Calu3 (cell line): ENCODE results near the gene NEK6. TPM values are rescaled to one million over a fixed set of nuclear protein-coding genes. Genes with fewer than 3 reads are reported as not detected.
A peak's percentile ranks its signal among the peaks of the same experiment; 100 is the strongest.

ENCODE experiments used
- BruUV-seq: library from RNA; stranded (reverse); fragments of 400-500 nt; replicated peaks from 2 replicates; lab custom pipeline; 2021; lab: Mats Ljungman, UMichigan
- CTCF ChIA-PET: fragments of 300-600 bp; sonication (Branson Sonifier 250); formaldehyde crosslinking; loops from one replicate; lab custom pipeline; 2022; ENCODE audit warnings: antibody characterized with exemption; lab: Charles Lee
- DNase-seq: peaks from one replicate; pipeline ENCODE4 v3.0.0; 2022
- H3K27ac Mint-ChIP-seq: one replicate; pipeline ENCODE4 v1.8.0; 2022; ENCODE audit warnings: mixed read lengths; ENCODE audit not compliant: unreplicated experiment
- H3K27me3 Mint-ChIP-seq: one replicate; pipeline ENCODE4 v1.8.0; 2022; ENCODE audit warnings: mixed read lengths; ENCODE audit not compliant: unreplicated experiment
- H3K36me3 Mint-ChIP-seq: one replicate; pipeline ENCODE4 v1.8.0; 2022; ENCODE audit warnings: mild to moderate bottlenecking, moderate library complexity, mixed read lengths; ENCODE audit not compliant: insufficient read depth, unreplicated experiment
- H3K4me1 Mint-ChIP-seq: one replicate; pipeline ENCODE4 v1.8.0; 2022; ENCODE audit warnings: mild to moderate bottlenecking, low read depth, mixed read lengths; ENCODE audit not compliant: unreplicated experiment
- H3K4me3 Mint-ChIP-seq: one replicate; pipeline ENCODE4 v1.8.0; 2022; ENCODE audit warnings: mild to moderate bottlenecking, low read depth, moderate library complexity, mixed read lengths; ENCODE audit not compliant: unreplicated experiment
- H3K9me3 Mint-ChIP-seq: one replicate; pipeline ENCODE4 v1.8.0; 2022; ENCODE audit warnings: low read depth, mixed read lengths; ENCODE audit not compliant: unreplicated experiment
- CTCF ChIP-seq: fragments of 200-600 bp; IDR thresholded peaks from one replicate; pipeline ENCODE4 v1.8.0; 2022; ENCODE audit warnings: antibody characterized with exemption; ENCODE audit not compliant: unreplicated experiment
- intact Hi-C: fragments of 100-400 bp; cut with micrococcal nuclease; formaldehyde crosslinking; loops from one replicate; pipeline ENCODE4 v1.10.0; 2022; ENCODE audit not compliant: unreplicated experiment
- total RNA-seq: library from RNA; stranded (reverse); gene quantifications from 2 replicates; pipeline ENCODE4 v1.2.3, GENCODE V29; 2022

The NEK6 gene
- total RNA-seq, 1 experiment from 2014 or later = 43.0 TPM

- Mint-ChIP-seq H3K36me3 (peaks cover 17% of the 10 kb centered on the region), H3K4me3 (no peak overlapping the region), H3K27me3 (no peaks in the 10 kb centered on the region), H3K4me1 (peaks cover 38% of the 10 kb centered on the region), H3K9me3 (no peaks in the 10 kb centered on the region), H3K27ac (no peak overlapping the region)
- no TSS peak for BruUV-seq
- intact Hi-C loops = no loop called here
- no peak for DNase-seq
- CTCF ChIA-PET = no interaction called here
- no peak for TF ChIP-seq CTCF
Measured at GRCh38 chr9:124296094-124296493, 38.3 kb downstream of the NEK6 start.

DNA sequence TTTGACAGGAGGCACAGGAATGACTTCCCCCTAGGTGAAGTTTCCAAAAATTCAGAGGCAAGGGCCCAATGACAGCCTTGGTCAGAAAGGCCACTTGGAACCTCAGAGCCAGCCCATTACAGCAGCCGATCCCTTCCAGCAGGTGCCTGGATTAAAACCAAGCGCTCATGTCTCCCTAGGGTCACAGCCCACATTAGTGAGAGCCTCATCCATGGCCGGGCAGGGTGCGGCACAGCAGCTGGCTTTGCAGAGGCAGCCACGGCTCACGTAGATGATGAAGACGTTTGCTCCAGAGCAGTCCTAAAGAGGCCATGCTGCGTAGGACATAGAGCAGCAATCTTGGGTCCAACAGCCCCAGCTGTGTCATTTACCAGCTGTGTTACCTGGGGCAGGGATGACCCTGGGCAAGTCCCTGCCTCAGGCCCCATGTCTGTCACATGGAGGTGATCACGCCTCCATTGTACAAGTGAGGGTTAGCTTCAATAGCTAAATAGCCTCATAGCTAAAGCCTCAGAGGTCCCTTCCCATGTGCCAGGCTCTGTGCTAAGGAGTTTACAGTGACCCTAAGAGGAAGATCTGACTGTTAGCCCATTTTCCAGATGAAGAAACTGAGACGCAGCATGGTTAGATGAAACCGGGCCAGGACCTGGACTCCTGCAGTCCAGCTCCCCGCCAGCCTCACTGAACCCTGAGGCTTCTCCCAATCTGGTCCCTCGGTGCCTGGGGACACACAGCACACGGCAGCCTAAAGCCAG lies 39.2 kb downstream of the NEK6 start:
- Mint-ChIP-seq H3K4me1 (peaks cover 38% of the 10 kb centered on the region), H3K9me3 (no peaks in the 10 kb centered on the region), H3K36me3 (peaks cover 14% of the 10 kb centered on the region), H3K4me3 (no peak overlapping the region), H3K27ac (no peak overlapping the region), H3K27me3 (no peaks in the 10 kb centered on the region)
- CTCF ChIA-PET = interaction anchor here (1.1 kb wide), 1 partner anchor 10 kb away, joined by 3 read pairs; no protein-coding TSS in a partner anchor
- DNase-seq = no peak
- no TSS peak for BruUV-seq
- no peak for TF ChIP-seq CTCF
- intact Hi-C loops = no loop called here

DNA sequence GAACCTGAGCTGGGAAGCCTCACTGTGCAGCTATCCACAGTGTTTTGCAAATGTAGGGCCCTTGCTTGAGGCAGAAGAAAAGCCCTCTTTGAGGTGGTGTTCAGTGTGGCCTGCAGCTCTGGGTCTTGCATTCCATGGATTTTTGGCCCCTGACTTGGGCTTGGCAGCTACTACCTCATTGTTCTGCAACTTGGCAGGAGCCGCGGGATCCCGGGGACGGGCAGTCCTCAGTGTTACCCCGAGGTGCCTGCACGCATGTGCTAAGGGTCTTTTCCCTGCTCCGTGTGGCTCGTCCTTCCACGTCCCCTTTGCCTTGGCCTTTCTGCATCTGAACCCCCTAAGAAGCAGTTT lies 39.8 kb downstream of the NEK6 start:
- H3K4me1 Mint-ChIP-seq = peaks cover 35% of the 10 kb centered on the region
- intact Hi-C loops = no loop called here
- CTCF ChIA-PET = interaction anchor here (1.1 kb wide), 1 partner anchor 11 kb away, joined by 3 read pairs; no protein-coding TSS in a partner anchor
- TF ChIP-seq CTCF = no peak
- peak; percentile 82 for DNase-seq
- peaks cover 14% of the 10 kb centered on the region for H3K36me3 Mint-ChIP-seq
- no peak overlapping the region for H3K27ac Mint-ChIP-seq
- H3K27me3 Mint-ChIP-seq = no peaks in the 10 kb centered on the region
- no TSS peak for BruUV-seq
- H3K9me3 Mint-ChIP-seq = no peaks in the 10 kb centered on the region
- H3K4me3 Mint-ChIP-seq = no peak overlapping the region

DNA sequence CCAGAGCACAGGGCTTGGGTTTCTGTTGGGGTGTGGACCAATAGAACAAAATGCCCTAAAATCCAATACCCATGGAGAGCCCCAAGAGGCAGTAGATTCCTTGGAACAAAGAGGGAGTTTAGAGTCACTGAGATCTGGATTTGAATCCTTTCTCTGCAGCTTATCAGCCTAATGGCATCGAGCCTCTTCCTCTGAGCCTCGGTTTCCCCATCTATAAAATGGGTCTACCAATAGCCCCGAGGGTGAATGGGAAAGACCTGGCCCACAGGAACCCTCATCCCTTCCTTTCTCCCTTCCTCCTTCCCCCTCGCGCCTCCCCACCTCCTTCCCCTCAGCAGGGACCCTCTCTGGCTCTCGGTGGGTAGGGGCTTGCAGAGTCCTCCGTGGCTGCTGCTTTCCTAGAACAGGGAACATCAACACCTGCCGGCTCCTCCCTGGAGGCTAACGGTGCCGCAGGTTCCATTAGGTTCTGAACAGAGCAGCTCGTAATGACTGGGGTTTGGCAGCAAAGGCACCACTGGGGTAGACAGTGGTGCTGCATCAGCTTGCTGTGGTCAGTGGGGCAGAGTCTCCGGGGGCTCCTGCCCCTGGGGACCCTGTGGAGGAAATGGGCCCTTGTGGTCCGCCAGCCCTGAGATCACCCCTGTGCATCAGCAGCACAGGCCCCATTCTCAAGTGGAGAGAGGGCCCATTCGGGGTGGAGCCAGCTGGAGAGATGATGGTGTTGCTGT lies 40.3 kb downstream of the NEK6 start:
- no peaks in the 10 kb centered on the region for H3K9me3 Mint-ChIP-seq
- no peak overlapping the region for H3K4me3 Mint-ChIP-seq
- intact Hi-C loops = no loop called here
- CTCF ChIA-PET = interaction anchor here (1.1 kb wide), 1 partner anchor 11 kb away, joined by 3 read pairs; no protein-coding TSS in a partner anchor
- no peaks in the 10 kb centered on the region for H3K27me3 Mint-ChIP-seq
- TF ChIP-seq CTCF = no peak
- H3K27ac Mint-ChIP-seq = no peak overlapping the region
- no peak for DNase-seq
- BruUV-seq = no TSS peak
- H3K4me1 Mint-ChIP-seq = peaks cover 29% of the 10 kb centered on the region
- H3K36me3 Mint-ChIP-seq = peaks cover 14% of the 10 kb centered on the region
